A549 (cell line): ENCODE data around the gene QSOX1. TPM values are rescaled to one million over a fixed set of nuclear protein-coding genes. Genes with fewer than 3 reads are reported as not detected.

Experiments
- ATAC-seq, 2 experiments: fragments of 200-7000 bp in 1 of 2; fragments of >200 bp in 1 of 2; cut with Nextera tagmentation in 1 of 2; cut with Tn5 transposase in 1 of 2; 3 replicates each; pipeline versions ENCODE4 v1.8.0 to v1.9.1; 2018 to 2020; ENCODE audit warnings: mild to moderate bottlenecking in 1 of 2, moderate library complexity in 1 of 2
- CTCF ChIA-PET: fragments of 300-600 bp; sonication (Branson Sonifier 250); formaldehyde crosslinking; extraction: SDS; loops from one replicate; lab custom pipeline; 2021; ENCODE audit warnings: antibody characterized with exemption, inconsistent platforms; lab: Yijun Ruan, JAX
- POLR2A ChIA-PET: fragments of 350-600 bp; formaldehyde crosslinking; extraction: SDS; loops from one replicate; lab custom pipeline; 2021; ENCODE audit warnings: antibody characterized with exemption, inconsistent platforms; lab: Yijun Ruan, JAX
- DNase-seq, 2 experiments: peaks; one replicate each; pipeline versions ENCODE4 v3.0.0 to v3.0.0-alpha.2; 2011 to 2016; ENCODE audit warnings: low read depth in 1 of 2, low spot score in 1 of 2
- FAIRE-seq: peaks from 2 replicates; lab custom pipeline; 2011; peaks lifted over from hg19 to GRCh38; lab: Jason Lieb, UNC
- H3K27ac ChIP-seq, 2 experiments: fragments of >200 bp; sonication (Bioruptor Twin); formaldehyde crosslinking; 3 replicates each; pipeline ENCODE4 v1.5.1; 2016 to 2017
- H3K4me1 ChIP-seq: fragments of >200 bp; sonication (Bioruptor Twin); formaldehyde crosslinking; 3 replicates; pipeline ENCODE4 v1.6.1; 2016
- H3K4me2 ChIP-seq: fragments of >200 bp; sonication (Bioruptor Twin); formaldehyde crosslinking; 3 replicates; pipeline ENCODE4 v1.6.1; 2016
- H3K4me3 ChIP-seq: fragments of >200 bp; sonication (Bioruptor Twin); formaldehyde crosslinking; 3 replicates; pipeline ENCODE4 v1.5.1; 2016
- H3K9me3 ChIP-seq: fragments of >200 bp; sonication (Bioruptor Twin); formaldehyde crosslinking; 3 replicates; pipeline ENCODE4 v1.6.1; 2016
- BHLHE40 ChIP-seq: IDR thresholded peaks from 2 replicates; pipeline ENCODE4 v1.6.1; 2012; ENCODE audit warnings: low read depth, low read length, inconsistent platforms
- CBX2 ChIP-seq: fragments of 200-600 bp; sonication (generic); IDR thresholded peaks from 2 replicates; pipeline ENCODE4 v1.6.1; 2016; ENCODE audit warnings: low read depth, mild to moderate bottlenecking, borderline replicate concordance
- CEBPB ChIP-seq, 2 experiments: fragments of >200 bp in 1 of 2; sonication (Bioruptor Twin) in 1 of 2; formaldehyde crosslinking in 1 of 2; IDR thresholded peaks; 2 replicates each; pipeline ENCODE4 v1.6.1; 2012 to 2016
- ESRRA ChIP-seq: fragments of 150-350 bp; IDR thresholded peaks from 2 replicates; pipeline ENCODE4 v1.6.1; 2014; ENCODE audit warnings: mild to moderate bottlenecking, low read length, borderline replicate concordance
- FOXS1 ChIP-seq: fragments of 250-450 bp; sonication (Bioruptor Pico); IDR thresholded peaks from 2 replicates; pipeline ENCODE4 v1.5.0; 2020; ENCODE audit warnings: mild to moderate bottlenecking, moderate library complexity
- GATA3 ChIP-seq: IDR thresholded peaks from 2 replicates; pipeline ENCODE4 v1.6.1; 2012; ENCODE audit warnings: borderline replicate concordance
- HES2 ChIP-seq: fragments of >200 bp; sonication (Bioruptor Twin); formaldehyde crosslinking; IDR thresholded peaks from 2 replicates; pipeline ENCODE4 v1.6.1; 2016
- HEYL ChIP-seq: fragments of 250-450 bp; sonication (Bioruptor Pico); IDR thresholded peaks from 2 replicates; pipeline ENCODE4 v1.8.0; 2021; ENCODE audit warnings: mild to moderate bottlenecking, moderate library complexity
- JUN ChIP-seq, 2 experiments: fragments of >200 bp; sonication (Bioruptor Twin); formaldehyde crosslinking; IDR thresholded peaks; 2 replicates in 1 of 2; 3 replicates in 1 of 2; pipeline ENCODE4 v1.6.1; 2016 to 2017
- JUNB ChIP-seq: fragments of >200 bp; sonication (Bioruptor Twin); formaldehyde crosslinking; IDR thresholded peaks from 2 replicates; pipeline ENCODE4 v1.6.1; 2016
- KDM5A ChIP-seq: fragments of 200-600 bp; sonication (generic); IDR thresholded peaks from 2 replicates; pipeline ENCODE4 v1.6.1; 2016; ENCODE audit warnings: antibody characterized with exemption, mild to moderate bottlenecking
- MYC ChIP-seq: IDR thresholded peaks from 2 replicates; pipeline ENCODE4 v1.6.1; 2012; ENCODE audit warnings: mild to moderate bottlenecking, inconsistent platforms, low read length, improper control_type of control experiment, borderline replicate concordance
- NR3C1 ChIP-seq: fragments of >200 bp; sonication (Bioruptor Twin); formaldehyde crosslinking; IDR thresholded peaks from 3 replicates; pipeline ENCODE4 v1.6.1; 2017
- PBX3 ChIP-seq: IDR thresholded peaks from 2 replicates; pipeline ENCODE4 v1.6.1; 2012
- RAD21 ChIP-seq, 2 experiments: fragments of >200 bp in 1 of 2; sonication (Bioruptor Twin) in 1 of 2; formaldehyde crosslinking in 1 of 2; IDR thresholded peaks in 1 of 2; conservative IDR thresholded peaks in 1 of 2; 2 replicates in 1 of 2; 3 replicates in 1 of 2; pipeline ENCODE4 v1.6.1; 2012 to 2018; ENCODE audit warnings: inconsistent platforms in 1 of 2
- RARB ChIP-seq: fragments of 250-450 bp; sonication (Bioruptor Pico); IDR thresholded peaks from 2 replicates; pipeline ENCODE4 v1.8.0; 2021; ENCODE audit warnings: mild to moderate bottlenecking, moderate library complexity
- SREBF2 ChIP-seq: fragments of 450-650 bp; IDR thresholded peaks from 2 replicates; pipeline ENCODE4 v1.6.1; 2014; ENCODE audit warnings: mild to moderate bottlenecking, moderate library complexity
- TFCP2L1 ChIP-seq: fragments of 250-450 bp; sonication (Bioruptor Pico); IDR thresholded peaks from 2 replicates; pipeline ENCODE4 v1.5.0; 2021; ENCODE audit warnings: mild to moderate bottlenecking
- USF2 ChIP-seq: fragments of 450-650 bp; IDR thresholded peaks from 2 replicates; pipeline ENCODE4 v1.6.1; 2014; ENCODE audit warnings: antibody characterized with exemption
- ZFP36 ChIP-seq: fragments of 450-650 bp; IDR thresholded peaks from 2 replicates; pipeline ENCODE4 v1.6.1; 2014; ENCODE audit warnings: borderline replicate concordance; ENCODE audit not compliant: partially characterized antibody
- WGBS: methylation state at CpG from one replicate; pipeline ENCODE4 v1.1.6; 2017; ENCODE audit errors: missing lambda C conversion rate; 5-methylcytosine and 5-hydroxymethylcytosine counted together
- polyA plus RNA-seq, 4 experiments: library from polyadenylated mRNA; depleted of rRNA in 3 of 4; stranded (reverse); fragments of >200 nt; fragmentation: RNase III in 1 of 4; extraction: RNeasy Plus Mini Kit Qiagen cat#74134 plus additional on column Dnase treatment in 1 of 4; gene quantifications; 2 replicates in 3 of 4; 3 replicates in 1 of 4; pipeline ENCODE4 v1.2.3, GENCODE V29; 2011 to 2017
- TF ChIP-seq, protein P1 (sequence below): fragments of >200 bp; sonication (Bioruptor Twin); formaldehyde crosslinking; IDR thresholded peaks from 3 replicates; pipeline ENCODE4 v1.5.1; 2016
- TF ChIP-seq, protein P2 (sequence below): IDR thresholded peaks from 2 replicates; pipeline ENCODE4 v1.6.1; 2012; ENCODE audit warnings: low read depth, borderline replicate concordance

The QSOX1 gene
- polyA plus RNA-seq, 2 of the 4 experiments (the other 2 are of a cell fraction) = 43.8 to 60.2 TPM

DNA sequence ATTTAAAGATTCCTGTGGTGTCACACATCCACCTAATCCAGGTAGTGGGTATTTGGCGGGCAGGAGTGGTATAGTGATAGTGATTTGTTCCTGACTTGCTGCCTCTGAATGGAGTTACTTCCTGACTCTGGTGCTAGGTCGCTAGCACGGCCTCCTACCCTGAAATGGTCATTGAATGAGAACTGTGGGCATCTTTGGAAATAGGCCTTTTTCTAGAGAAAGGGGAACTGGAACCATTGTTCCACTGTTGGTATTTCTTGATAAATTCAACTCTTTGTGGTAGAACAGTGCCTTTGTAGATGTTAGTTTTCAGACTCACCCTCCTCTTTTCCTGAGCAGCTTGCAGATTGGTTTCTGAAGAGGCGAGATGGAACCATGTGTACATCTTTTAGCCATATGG is 1.5 kb downstream of the QSOX1 start (continued):
- TF ChIP-seq HES2 = no peak
- TF ChIP-seq, protein P1, sequence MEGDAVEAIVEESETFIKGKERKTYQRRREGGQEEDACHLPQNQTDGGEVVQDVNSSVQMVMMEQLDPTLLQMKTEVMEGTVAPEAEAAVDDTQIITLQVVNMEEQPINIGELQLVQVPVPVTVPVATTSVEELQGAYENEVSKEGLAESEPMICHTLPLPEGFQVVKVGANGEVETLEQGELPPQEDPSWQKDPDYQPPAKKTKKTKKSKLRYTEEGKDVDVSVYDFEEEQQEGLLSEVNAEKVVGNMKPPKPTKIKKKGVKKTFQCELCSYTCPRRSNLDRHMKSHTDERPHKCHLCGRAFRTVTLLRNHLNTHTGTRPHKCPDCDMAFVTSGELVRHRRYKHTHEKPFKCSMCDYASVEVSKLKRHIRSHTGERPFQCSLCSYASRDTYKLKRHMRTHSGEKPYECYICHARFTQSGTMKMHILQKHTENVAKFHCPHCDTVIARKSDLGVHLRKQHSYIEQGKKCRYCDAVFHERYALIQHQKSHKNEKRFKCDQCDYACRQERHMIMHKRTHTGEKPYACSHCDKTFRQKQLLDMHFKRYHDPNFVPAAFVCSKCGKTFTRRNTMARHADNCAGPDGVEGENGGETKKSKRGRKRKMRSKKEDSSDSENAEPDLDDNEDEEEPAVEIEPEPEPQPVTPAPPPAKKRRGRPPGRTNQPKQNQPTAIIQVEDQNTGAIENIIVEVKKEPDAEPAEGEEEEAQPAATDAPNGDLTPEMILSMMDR = no peak

DNA sequence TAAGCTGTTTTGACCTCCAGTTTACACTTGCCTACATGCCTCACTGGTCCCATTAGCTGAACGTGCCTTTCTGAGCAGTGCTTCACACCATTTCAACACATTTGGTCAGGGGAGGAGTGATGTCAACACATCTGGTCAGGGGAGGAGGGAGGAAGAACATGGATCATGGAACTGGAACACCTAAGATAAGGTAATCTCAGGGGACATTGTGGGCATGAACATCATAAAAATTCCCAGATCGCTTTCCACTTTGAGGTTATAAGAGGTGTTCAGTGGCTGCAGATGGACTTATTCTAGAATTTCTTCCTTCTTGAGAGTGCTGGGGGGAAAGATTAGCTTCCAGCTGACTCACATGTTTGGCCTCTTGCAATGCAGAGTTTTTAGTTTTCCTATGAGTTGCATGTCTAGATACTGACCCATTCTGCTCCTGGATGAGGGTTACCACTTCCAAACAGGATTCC is 2.0 kb downstream of the QSOX1 start:
- no peak for FAIRE-seq
- ChIA-PET CTCF (interaction anchor here (1.8 to 7.3 kb wide), 3 partner anchors 12 to 32 kb away, joined by 4 to 70 read pairs (median 13); no protein-coding TSS in a partner anchor), POLR2A (no interaction called here)
- no peak for ATAC-seq
- TF ChIP-seq SREBF2 (no peak), BHLHE40 (no peak), RAD21 (conservative IDR thresholded peaks at IDR 0.05 in 1 of 2, IDR thresholded peaks at IDR 0.05 in 1 of 2) (no peak), GATA3 (no peak), MYC (no peak)
- TF ChIP-seq, protein P2, sequence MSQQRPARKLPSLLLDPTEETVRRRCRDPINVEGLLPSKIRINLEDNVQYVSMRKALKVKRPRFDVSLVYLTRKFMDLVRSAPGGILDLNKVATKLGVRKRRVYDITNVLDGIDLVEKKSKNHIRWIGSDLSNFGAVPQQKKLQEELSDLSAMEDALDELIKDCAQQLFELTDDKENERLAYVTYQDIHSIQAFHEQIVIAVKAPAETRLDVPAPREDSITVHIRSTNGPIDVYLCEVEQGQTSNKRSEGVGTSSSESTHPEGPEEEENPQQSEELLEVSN = no peak
- Histone ChIP-seq H3K9me3 (no peaks in the 10 kb centered on the region), H3K4me2 (peak overlapping the region; percentile 80), H3K4me1 (peaks cover 25% of the 10 kb centered on the region), H3K27ac (no peak overlapping the region), H3K4me3 (no peak overlapping the region)
- no peak for DNase-seq
- 93% methylated on average over 2 of the region's 2 CpGs for WGBS

DNA sequence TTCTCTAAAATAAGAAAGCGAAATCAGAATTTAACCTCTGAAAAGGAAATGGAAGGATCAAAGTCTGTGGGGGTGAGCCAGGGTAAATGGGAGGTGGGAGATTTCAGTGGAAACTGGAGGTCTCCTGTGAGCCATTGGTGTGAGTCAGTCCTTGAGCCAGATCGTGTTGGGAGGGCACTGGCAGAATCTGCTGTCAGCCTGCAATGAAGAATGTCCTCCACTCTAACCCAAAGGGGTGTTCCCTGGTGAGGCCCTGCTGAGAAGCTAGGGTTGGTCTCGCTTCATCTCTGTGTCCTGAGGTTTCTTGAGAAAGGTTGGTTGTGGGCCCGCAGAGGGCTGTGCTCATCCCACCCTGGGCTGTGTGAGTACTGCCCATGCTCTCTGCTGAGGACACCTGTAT is 2.4 kb downstream of the QSOX1 start:
- WGBS = 73% methylated on average over 4 of the region's 4 CpGs
- no peak for FAIRE-seq
- Histone ChIP-seq H3K9me3 (no peaks in the 10 kb centered on the region), H3K4me3 (no peak overlapping the region), H3K27ac (no peak overlapping the region)
- CTCF ChIA-PET = interaction anchor here (1.3 to 7.3 kb wide), 4 partner anchors 11 to 290 kb away, joined by 4 to 70 read pairs (median 10); no protein-coding TSS in a partner anchor
- TF ChIP-seq HEYL (no peak), SREBF2 (no peak), PBX3 (no peak), JUNB (no peak), ESRRA (no peak), FOXS1 (no peak), TFCP2L1 (no peak), RARB (CRISPR knock-in tag) (no peak), ZFP36 (no peak), USF2 (no peak), JUN (IDR thresholded peaks at IDR 0.05) (no peak), NR3C1 (no peak), KDM5A (no peak), CEBPB (IDR thresholded peaks at IDR 0.05) (no peak), CBX2 (no peak)
- TF ChIP-seq, all 56 proteins: peak for 0
- POLR2A ChIA-PET = no interaction called here
- Histone ChIP-seq H3K4me1 (peaks cover 21% of the 10 kb centered on the region), H3K4me2 (peak overlapping the region; percentile 80; the same call in 2 of the 3 replicates)
- DNase-seq (no peak), ATAC-seq (no peak)
